Endodermal cell (in vitro differentiated cells): ENCODE measurements around the gene MYBPC3. TPM values are rescaled to one million over a fixed set of nuclear protein-coding genes. Genes with fewer than 3 reads are reported as not detected.

Source experiments
- DNase-seq: peaks from one replicate; pipeline ENCODE4 v3.0.0-alpha.2; 2017
- H3K27ac ChIP-seq: 2 replicates; pipeline ENCODE4 v1.5.1; 2013; ENCODE audit warnings: mild to moderate bottlenecking, low read depth, low read length, moderate library complexity
- H3K27me3 ChIP-seq: 2 replicates; pipeline ENCODE4 v1.6.1; 2013; ENCODE audit warnings: mild to moderate bottlenecking, low read length, moderate library complexity; ENCODE audit not compliant: insufficient read depth, control insufficient read depth, poor library complexity, severe bottlenecking
- H3K36me3 ChIP-seq: 2 replicates; pipeline ENCODE4 v1.7.0; 2013; ENCODE audit warnings: mild to moderate bottlenecking, low read length, moderate library complexity; ENCODE audit not compliant: control insufficient read depth, insufficient read depth
- H3K4me1 ChIP-seq: one replicate; pipeline ENCODE4 v1.7.0; 2013; ENCODE audit warnings: low read length; ENCODE audit not compliant: control insufficient read depth, insufficient read depth
- H3K4me3 ChIP-seq: 2 replicates; pipeline ENCODE4 v1.5.1; 2013; ENCODE audit warnings: mild to moderate bottlenecking, low read length, moderate library complexity
- H3K9ac ChIP-seq: 2 replicates; pipeline ENCODE4 v1.6.1; 2013; ENCODE audit warnings: mild to moderate bottlenecking, low read length, moderate library complexity; ENCODE audit not compliant: poor library complexity, severe bottlenecking; ENCODE audit errors: extremely low read depth
- H3K9me3 ChIP-seq: 2 replicates; pipeline ENCODE4 v1.6.1; 2013; ENCODE audit warnings: mild to moderate bottlenecking, low read length, moderate library complexity; ENCODE audit not compliant: control insufficient read depth
- H3K27ac Mint-ChIP-seq: 2 replicates; pipeline ENCODE4 v1.8.0; 2020; ENCODE audit warnings: mixed read lengths
- H3K27me3 Mint-ChIP-seq: 2 replicates; pipeline ENCODE4 v1.8.0; 2021; ENCODE audit warnings: mild to moderate bottlenecking, mixed read lengths; ENCODE audit not compliant: insufficient read depth
- H3K36me3 Mint-ChIP-seq: 2 replicates; pipeline ENCODE4 v1.8.0; 2020; ENCODE audit warnings: low read depth, mixed read lengths
- H3K4me1 Mint-ChIP-seq: 2 replicates; pipeline ENCODE4 v1.8.0; 2020; ENCODE audit warnings: mixed read lengths
- H3K4me3 Mint-ChIP-seq: 2 replicates; pipeline ENCODE4 v1.8.0; 2020; ENCODE audit warnings: mild to moderate bottlenecking, moderate library complexity, mixed read lengths
- H3K9me3 Mint-ChIP-seq: 2 replicates; pipeline ENCODE4 v1.8.0; 2020; ENCODE audit warnings: mild to moderate bottlenecking, mixed read lengths
- CTCF ChIP-seq: fragments of 200-600 bp; sonication (generic); conservative IDR thresholded peaks from 2 replicates; pipeline ENCODE4 v1.5.0; 2021; ENCODE audit warnings: antibody characterized with exemption, mild to moderate bottlenecking
- WGBS, 2 experiments: methylation state at CpG; one replicate each; pipeline versions ENCODE4 v1.1.5 to v1.1.7; 2013; ENCODE audit warnings: missing lambda C conversion rate in 2 of 2, mixed read lengths in 1 of 2; ENCODE audit not compliant: insufficient coverage in 1 of 2, insufficient read length in 1 of 2; 5-methylcytosine and 5-hydroxymethylcytosine counted together
- total RNA-seq, 2 donors: library from RNA; stranded (reverse); fragmentation: NEBNext Ultra II Directional in 1 of 2; extraction: Animal tissue kit (Norgen Biotek cat#: 25700) in 1 of 2; gene quantifications; 2 replicates in 1 of 2; 3 replicates in 1 of 2; pipeline ENCODE4 v1.2.1, GENCODE V29; 2021

MYBPC3 gene
- total RNA-seq, 2 donors from 2014 or later = 0.07 TPM; not detected in 1

GRCh38 chr11:47378836-47379170, 26.3 kb upstream of the MYBPC3 start:
- no peaks in the 10 kb centered on the region for H3K36me3 Mint-ChIP-seq
- H3K4me1 ChIP-seq = no peaks in the 10 kb centered on the region
- no peak overlapping the region for H3K4me3 Mint-ChIP-seq
- no peak for TF ChIP-seq CTCF
- H3K36me3 ChIP-seq = no peaks in the 10 kb centered on the region
- H3K4me3 ChIP-seq = no peak overlapping the region
- H3K27ac Mint-ChIP-seq = no peak overlapping the region
- no peaks in the 10 kb centered on the region for H3K9me3 Mint-ChIP-seq
- no peaks in the 10 kb centered on the region for H3K4me1 Mint-ChIP-seq
- peaks cover 3% of the 10 kb centered on the region for H3K27me3 Mint-ChIP-seq
- H3K27ac ChIP-seq = no peak overlapping the region
- no peak overlapping the region for H3K9ac ChIP-seq
- no peaks in the 10 kb centered on the region for H3K9me3 ChIP-seq
- no peaks in the 10 kb centered on the region for H3K27me3 ChIP-seq
- DNase-seq = no peak

- H3K36me3 Mint-ChIP-seq = no peaks in the 10 kb centered on the region
- no peaks in the 10 kb centered on the region for H3K4me1 Mint-ChIP-seq
- H3K4me3 ChIP-seq = no peak within 1 kb of the TSS
- no peaks in the 10 kb centered on the region for H3K4me1 ChIP-seq
- H3K27ac Mint-ChIP-seq = peak within 1 kb of the TSS; percentile 73
- no peak within 1 kb of the TSS for H3K9ac ChIP-seq
- H3K27me3 ChIP-seq = no peaks in the 10 kb centered on the region
- H3K36me3 ChIP-seq = no peaks in the 10 kb centered on the region
- TF ChIP-seq CTCF = no peak
- DNase-seq = no peak
- H3K27me3 Mint-ChIP-seq = peaks cover under 1% of the 10 kb centered on the region
- no peaks in the 10 kb centered on the region for H3K9me3 Mint-ChIP-seq
- WGBS, 2 experiments = 87 to 95% methylated on average over 23 to 31 of the region's 31 CpGs
- H3K4me3 Mint-ChIP-seq = no peak within 1 kb of the TSS
- no peaks in the 10 kb centered on the region for H3K9me3 ChIP-seq
- H3K27ac ChIP-seq = no peak within 1 kb of the TSS
Observed at GRCh38 chr11:47378010-47378835, 25.7 kb upstream of the MYBPC3 start, which contains the start of gene SPI1. SPI1 (minus strand) TSS chr11:47378547; CDS start chr11:47378353, 194 bp downstream.

GRCh38 chr11:47377571-47378009, 25.1 kb upstream of the MYBPC3 start:
- H3K27ac ChIP-seq = no peak overlapping the region
- WGBS, 2 experiments = 89 to 100% methylated on average over 3 to 5 of the region's 5 CpGs

More at GRCh38 chr11:47377571-47378009, 25.1 kb upstream of the MYBPC3 start:
- no peak overlapping the region for H3K4me3 ChIP-seq
- no peaks in the 10 kb centered on the region for H3K36me3 Mint-ChIP-seq
- no peak overlapping the region for H3K27ac Mint-ChIP-seq
- H3K4me1 ChIP-seq = no peaks in the 10 kb centered on the region
- H3K9ac ChIP-seq = no peak overlapping the region
- no peak for TF ChIP-seq CTCF
- H3K9me3 ChIP-seq = no peaks in the 10 kb centered on the region
- DNase-seq = no peak
- H3K27me3 Mint-ChIP-seq = no peaks in the 10 kb centered on the region
- no peaks in the 10 kb centered on the region for H3K9me3 Mint-ChIP-seq
- no peaks in the 10 kb centered on the region for H3K4me1 Mint-ChIP-seq
- no peaks in the 10 kb centered on the region for H3K36me3 ChIP-seq
- no peak overlapping the region for H3K4me3 Mint-ChIP-seq
- no peaks in the 10 kb centered on the region for H3K27me3 ChIP-seq
